GM11168 (cell line): ENCODE measurements around the gene FIS1.
"Not testable (repeated sequence)": the region's sequence is repeated elsewhere in the genome, so short reads cannot be mapped to it uniquely, and the experiment has no call there.

Experiments
- in situ Hi-C: fragments of 300-500 bp; cut with MboI; formaldehyde crosslinking; loops from one replicate; pipeline ENCODE4 v1.12.0; 2022; ENCODE audit warnings: low sequenced_read_pairs; ENCODE audit not compliant: unreplicated experiment

FIS1 gene

DNA sequence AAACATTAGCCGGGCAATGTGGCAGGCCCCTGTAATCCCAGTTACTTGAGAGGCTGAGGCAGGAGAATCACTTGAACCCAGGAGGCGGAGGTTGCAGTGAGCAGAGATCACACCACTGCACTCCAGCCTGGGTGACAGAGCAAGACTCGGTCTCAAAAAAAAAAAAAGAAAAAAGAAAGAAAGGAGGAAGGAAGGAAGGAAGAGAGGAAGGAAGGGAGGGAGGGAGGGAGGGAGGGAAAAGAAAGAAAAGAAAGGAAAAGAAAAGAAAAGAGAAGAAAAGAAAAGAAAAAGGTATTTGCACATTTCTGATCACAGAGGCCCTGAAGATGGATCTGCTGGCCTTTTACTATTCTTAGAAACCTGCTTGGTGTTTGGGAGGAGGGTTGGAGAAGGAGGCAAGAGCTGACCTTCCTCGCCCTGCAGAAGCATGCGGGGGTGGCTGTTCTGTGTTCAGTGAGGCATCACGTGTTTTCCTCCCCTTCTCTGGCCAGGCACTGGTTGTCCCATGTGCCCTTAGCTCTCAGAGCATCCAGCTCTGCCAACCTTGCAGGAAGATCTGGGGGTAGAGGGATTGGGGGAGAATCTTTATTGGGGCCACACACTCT is 19.3 kb upstream of the FIS1 start:
- in situ Hi-C loops, result not testable (repeated sequence)

DNA sequence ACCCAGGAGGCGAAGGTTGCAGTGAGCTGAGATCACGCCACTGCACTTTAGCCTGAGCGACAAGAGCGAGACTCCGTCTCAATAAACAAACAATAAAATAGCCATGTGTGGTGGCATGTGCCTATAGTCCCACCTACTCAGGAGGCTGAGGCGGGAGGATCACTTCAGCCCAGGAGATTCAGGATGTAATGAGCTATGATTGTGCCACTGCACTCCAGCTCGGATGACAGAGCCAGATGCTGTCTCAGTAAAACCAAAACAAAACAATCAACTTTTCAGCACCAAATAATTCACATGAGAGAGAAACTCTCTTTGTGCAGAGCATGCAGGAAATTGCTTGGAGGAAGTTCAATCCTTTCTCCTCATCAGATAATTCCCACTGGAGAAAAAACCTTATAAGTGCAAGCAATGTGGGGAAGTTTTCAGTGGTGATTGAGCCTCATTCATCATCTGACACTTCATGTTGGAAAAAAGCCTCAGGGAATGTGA is 13.4 kb upstream of the FIS1 start:
- in situ Hi-C loops, result no loop called here

DNA sequence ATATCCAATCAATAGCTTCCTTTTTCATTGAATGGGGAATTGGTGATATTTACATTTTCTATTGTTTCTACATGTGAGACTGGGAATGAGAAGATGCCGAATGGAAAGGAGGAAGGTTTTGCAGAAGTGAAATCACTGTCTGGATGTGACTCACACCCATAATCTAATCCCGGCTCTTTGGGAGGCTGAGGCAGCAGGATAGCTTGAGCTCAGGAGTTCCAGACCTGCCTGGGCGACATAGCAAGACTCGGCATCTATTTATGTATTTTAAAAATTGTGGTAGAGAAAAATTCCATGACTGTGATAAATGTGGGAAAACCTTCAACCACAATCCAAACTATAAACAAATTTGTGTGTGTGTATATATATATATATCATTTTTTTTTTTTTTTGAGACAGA is 10.9 kb upstream of the FIS1 start:
- in situ Hi-C loops, result no loop called here

DNA sequence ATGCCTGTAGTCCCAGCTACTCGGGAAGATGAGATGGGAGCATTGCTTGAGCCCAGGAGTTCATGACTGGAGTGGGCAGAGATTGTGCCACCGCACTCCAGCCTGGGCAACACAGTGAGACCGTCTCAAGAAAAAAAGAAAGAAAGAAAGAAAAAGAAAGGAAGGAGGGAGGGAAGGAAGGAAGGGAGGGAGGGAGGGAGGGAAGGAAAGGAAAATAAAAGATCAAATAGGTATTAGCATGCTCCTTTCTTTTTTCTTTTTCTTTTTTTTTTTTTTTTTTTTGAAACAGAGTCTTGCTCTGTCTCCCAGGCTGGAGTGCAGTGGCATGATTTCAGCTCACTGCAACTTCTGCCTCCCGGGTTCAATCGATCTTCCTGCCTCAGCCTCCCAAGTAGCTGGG is 8.3 kb upstream of the FIS1 start:
- in situ Hi-C loops, result not testable (repeated sequence)

DNA sequence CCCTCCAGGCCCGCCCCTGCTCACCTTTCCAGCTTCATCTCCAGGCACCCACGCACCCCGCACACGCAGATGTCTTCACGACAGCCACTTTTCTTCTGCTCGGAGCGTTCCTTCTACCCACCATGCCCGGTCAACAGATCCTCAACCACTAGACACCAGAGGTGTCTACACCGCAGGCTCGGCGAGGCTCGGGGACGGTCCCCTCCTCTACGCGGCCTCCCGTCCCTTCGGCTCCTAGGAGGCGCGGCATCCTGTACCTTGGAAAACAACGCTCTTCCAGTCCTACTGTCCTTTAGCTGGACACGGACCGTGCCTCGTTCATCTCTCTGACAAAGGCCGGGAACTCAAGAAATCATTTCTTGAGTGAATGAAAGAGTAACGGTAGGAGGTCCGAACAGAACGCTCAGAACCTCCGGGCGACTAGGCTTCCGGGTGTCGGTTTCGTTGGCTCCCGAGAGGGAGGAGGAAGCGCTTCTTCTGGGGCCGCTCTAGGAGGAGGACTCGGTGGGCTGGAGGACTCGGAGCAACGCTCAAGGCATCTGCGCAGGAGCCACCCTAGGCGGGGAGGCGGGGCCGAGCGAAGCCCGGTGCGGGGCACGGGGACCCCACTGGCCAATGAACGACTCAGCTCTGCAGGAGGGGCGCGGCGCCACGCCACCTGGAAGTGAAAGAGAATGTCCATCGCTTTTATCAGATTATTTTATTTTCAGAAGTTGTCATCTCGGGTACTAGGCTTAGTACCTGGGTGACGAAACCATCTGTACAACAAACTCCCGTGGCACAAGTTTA is 7.2 kb upstream of the FIS1 start:
- in situ Hi-C loops, result no loop called here

DNA sequence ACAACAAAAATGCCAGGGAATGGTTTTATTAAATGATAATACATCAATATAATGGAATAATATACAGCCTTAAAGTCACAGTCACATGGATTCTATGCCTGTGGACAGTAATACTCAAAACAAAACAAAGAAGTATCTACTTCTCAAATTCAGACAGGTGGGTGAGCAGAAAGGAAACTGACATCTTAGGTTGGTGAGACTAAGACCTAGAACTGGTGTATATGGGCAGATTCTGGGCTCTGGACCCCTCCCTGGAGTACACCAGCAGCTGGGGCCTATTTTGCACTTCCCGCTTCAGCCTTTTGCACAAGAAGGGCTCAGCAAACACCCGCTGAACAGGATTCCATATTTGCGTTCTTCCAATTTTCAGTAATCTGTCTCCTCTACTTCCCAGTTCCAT is 5.4 kb upstream of the FIS1 start:
- in situ Hi-C loops, result no loop called here

DNA sequence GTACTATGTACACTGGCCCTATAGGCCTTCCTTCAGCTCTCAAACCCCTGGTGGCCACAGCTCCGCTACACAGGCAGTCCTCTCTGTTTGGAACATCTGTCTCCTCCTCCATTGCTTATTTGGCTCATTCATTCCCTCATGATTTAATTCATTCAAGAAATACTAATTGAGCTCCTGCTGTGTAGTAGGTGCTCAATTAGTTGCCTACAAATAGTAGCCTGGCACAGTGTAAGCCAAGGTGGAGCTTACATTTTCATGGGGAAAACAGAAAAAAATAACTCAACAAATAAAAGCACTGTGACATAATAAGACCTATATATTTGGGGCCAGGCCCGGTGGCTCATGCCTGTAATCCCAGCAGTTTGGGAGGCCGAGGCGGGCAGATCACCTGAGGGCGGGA is 3.4 kb upstream of the FIS1 start:
- in situ Hi-C loops, result no loop called here

DNA sequence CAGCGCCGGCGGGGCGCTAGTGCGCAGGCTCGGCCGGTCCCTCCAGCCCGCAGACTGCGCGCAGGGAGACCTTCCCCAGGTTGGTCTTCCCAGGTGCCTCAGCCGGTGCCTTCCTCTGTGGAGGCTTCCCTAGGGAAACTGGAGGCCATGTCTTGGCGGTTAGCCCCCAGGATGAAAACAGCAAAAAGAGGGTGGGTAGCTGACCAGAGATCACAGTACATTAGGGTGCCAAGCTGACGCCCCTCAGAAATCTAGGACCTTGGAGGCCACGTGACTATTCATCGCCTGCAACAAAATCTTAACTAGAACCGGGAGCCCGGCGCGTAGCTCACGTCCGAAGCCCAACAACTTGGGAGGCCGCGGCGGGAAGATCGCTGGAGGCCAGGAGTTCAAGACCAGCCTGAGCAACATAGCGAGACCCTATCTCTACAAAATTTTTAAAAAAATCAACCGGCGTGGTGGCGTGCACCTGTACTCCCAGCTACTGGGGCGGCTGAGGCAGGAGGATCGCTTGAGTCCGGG is 327 bp upstream of the FIS1 start:
- in situ Hi-C loops, result no loop called here

DNA sequence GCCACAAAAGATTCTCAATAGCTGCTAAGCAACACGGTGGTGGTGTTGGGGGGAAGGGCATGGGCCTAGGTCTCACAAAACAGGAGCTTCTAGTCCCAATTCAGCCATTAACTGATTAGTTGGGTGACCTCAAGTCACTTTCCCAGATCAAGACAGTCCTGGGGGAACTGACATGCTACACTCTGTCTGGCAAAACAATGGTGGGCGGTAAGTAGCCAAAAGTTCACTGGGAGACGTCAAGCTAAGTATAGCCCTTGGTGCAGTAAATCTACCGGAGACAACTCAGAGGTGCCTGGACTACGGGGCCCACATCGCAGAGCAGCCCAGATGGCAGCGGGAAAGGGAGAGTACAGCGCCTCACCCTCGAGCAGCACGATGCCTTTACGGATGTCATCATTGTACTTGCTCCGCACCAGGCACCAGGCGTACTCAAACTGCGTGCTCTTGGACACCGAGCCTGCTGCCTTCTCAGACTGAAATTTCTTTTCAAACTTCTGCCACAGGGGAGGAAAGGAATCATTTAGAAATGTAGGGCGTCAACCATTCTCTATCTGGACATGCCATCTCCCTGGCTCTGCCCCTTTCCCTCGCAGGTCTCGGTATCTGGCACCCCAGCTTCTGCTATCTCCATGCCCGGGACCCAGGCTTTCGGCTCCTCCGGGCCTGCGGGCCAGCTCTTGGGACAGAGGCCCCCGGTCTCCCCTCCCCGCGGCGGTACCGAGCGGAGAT is 1.1 kb downstream of the FIS1 start:
- in situ Hi-C loops, result no loop called here

DNA sequence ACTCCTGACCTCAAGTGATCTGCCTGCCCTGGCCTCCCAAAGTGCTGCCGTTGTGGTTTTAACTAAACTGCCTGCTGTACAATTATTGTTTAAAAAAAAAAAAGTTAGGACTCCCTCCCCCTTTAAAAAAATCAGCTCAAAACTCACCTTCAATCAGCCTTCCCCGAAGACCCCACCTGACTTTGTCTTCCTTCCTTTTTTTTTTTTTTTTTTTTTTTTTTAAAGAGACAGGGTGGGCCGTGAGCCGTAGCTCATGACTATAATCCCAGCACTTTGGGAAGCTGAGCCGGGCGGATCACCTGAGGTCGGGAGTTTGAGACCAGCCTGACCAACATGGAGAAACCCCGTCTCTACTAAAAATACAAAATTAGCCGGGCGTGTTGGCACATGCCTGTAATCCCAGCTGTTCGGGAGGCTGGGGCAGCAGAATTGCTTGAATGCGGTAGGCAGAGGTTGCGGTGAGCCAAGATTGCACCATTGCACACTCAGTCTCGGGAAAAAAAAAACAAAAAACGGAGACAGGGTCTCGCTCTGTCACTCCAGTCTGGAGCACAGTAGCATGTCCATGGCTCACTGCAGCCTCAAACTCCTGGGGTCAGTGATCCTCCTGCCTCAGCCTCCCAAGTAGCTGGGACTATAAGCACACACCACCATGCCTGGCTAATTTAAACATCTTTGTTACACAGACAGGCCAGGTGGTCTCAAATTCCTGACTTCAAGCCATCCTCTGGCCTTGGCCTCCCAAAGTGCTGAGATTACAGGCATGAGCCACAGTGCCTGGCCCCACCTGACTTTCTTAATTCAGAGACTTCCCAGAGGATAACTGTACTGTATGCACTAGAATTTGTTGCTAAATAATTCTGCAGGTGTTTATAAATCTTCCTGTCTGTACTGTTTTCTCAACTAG is 3.2 kb downstream of the FIS1 start:
- in situ Hi-C loops, result no loop called here

DNA sequence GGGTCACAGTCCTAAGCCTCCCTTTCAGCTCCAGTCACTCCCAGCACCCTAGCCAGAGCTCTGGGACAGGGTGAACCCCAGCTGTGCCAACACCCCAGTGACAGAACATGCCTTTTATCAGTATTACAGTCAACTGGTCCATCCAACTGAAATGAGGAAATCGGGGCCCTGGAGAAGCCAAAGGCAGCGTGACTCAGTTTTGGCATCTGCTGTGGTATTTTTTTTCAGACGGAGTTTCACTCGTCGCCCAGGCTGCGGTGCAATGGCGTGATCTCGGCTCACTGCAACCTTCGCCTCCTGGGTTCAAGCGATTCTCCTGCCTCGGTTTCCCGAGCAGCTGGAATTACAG is 3.9 kb downstream of the FIS1 start:
- in situ Hi-C loops, result no loop called here

DNA sequence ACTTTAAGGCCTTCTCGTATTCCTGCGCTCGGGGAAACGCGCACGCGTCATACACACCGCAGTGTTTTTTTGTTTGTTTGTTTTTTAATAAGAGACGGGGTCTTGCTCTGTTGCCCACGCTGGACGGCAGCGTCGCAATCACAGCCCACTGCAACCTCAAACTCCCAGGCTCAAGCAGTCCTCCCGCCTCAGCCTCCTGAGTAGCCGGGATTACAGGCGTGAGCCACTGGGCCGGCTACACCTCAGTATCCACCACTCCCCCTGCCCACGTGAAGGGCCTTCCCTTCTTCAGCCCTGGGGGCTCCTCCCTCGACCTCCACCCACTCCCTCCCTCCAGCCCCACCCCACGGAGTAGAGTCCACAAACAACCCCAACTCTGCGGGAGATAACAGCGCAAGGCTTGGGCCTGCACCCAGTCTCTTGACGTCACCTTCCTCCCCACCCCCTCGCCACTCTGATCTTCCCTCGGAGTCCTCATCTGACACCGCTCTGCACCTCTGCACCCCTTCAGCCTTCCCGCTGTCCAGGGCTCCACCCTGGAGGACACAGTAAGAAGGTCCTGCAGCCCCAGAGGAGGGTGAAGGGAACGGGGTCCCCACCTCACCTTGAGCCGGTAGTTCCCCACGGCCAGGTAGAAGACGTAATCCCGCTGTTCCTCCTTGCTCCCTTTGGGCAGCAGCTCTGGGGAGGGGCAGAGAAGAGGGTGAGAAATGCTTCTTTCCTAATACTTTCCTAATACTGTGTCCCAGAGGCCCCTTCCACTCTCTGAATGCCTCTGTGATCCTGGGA is 4.5 kb downstream of the FIS1 start:
- in situ Hi-C loops, result no loop called here

DNA sequence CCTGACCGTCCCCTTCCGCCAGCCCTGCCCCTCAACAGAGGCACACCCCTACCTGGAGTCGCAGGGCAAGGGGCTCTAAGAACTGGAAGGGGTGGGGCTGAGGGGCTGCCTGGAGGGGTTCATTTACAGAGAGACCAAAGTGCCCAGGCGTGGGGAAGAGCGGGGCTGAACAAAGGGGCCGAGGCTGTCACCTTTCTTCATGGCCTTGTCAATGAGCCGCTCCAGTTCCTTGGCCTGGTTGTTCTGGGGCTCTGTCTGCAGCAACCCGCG is 5.0 kb downstream of the FIS1 start:
- in situ Hi-C loops, result no loop called here

DNA sequence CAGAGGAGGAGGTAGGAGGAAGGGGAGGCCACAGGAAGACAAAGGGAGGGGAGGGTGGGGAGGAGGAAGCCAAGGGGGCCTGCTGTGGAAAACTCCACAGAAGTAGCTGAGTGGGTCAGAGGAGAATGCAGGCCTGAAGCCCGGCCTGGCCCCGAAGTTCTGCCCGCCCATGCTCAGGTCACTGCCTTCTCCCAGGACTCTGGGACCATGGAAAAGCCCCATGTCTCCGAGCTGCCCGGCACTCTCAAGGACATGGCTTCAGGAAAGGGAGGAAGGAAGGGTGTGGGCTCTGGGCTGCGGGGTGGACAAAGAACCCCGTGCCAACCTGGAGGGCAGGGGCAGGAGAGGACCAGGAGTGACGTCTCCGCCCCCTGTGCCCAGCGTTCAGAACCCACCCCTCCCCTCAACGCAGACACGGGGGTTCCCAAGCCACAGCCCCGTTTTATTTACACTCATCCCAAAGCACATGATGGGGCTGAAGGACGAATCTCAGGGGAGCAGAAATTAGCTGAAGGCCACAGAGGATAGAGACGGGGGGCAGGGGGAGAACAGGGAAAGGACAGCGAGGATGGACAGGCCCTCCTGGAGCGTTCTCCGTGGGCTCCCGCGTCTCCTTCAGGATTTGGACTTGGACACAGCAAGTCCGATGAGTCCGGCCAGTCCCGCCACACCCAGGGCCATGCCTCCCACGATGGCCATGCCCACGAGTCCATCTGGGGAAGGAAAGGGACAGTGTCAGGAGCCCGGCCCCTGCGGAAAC is 5.5 kb downstream of the FIS1 start:
- in situ Hi-C loops, result no loop called here

DNA sequence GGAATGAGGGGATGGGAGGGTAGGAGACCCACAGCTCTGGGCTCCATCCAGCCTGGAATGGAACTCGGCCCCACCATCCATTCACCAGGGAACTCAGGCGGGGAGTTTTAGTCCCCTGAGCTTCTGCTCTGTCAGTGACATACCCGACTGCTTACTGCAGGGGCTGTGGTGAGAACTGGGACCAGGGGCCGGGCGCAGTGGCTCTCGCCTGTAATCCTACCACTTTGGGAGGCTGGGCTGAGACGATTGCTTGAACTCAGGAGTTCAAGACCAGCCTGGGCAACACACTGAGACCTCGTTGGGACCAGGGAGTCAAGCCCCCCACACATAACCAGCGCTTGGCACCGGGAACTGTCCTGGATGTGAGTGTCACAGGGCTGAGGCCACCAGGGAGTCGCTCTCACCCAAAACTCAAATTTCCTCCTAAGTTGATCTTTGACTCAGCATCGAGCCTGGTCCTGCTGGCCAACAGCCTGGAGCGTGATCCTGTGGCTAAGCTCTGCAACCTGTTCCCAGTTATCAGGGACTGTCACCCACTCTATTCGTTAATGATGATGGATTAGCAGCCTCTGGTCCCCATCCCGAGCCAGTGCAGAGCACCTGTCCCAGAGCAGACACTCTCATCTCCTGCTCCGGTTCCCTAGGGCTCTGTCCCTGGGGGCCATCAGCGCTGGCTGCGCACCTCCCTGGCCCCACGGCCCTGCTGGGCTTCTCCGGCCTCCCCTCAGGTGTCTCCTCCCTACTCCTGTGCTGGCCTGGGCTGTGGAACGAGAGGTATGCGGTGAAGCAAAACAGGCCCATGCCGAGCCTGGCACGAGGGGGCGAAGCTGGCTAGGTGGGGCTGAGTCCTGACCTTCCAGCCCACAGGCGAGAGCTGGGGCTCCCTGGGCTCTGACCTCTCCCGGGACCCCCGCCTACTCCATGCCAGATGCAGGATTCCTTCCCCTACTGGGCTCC is 6.4 kb downstream of the FIS1 start:
- in situ Hi-C loops, result no loop called here

DNA sequence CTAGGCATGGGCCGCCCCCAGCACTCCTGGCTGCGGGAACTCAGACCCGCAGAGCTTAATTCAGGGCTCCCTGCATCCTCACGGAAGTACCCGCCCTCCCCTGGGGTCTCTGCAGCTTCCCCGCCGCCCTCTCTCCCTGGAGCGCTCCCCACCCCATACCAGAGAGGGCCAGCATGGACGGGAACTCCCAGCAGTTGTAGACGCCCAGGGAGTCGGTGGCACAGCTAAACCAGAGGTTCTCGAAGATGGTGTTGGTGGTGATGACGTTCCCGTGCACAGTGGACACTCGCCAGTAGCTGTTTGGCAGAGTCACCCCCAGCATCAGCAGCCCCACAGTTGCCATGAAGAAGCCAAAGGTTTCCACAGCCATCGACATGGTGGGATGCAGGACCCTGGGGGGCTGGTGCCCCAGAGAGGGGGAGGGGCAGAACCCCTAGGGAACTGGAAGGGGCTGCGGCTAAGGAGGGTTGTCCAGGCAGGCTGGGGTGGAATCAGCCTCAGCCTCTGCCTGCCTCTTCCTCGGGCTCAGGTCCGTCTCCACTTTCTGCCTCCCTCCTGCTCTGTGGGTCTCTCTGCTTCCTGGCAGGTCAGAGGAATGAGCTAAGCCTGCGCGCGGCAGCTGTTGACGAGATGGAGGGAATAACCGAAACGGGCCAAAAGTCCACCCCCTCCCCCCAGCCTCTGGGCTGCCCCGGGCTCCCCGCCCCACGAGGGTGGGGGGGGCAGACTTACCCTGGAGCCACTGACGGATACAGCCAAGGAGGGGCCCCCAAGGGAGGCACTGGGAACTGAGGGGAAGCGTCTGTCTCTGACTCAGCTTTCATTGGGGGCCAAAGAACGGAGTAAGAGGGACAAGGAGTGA is 7.4 kb downstream of the FIS1 start, which contains the start of gene CLDN15:
Gene CLDN15, minus strand, starts transcription at position 597 of the 862 bp plus-strand sequence. Its CDS starts 221 bp downstream, at position 376.
- in situ Hi-C loops, result no loop called here

DNA sequence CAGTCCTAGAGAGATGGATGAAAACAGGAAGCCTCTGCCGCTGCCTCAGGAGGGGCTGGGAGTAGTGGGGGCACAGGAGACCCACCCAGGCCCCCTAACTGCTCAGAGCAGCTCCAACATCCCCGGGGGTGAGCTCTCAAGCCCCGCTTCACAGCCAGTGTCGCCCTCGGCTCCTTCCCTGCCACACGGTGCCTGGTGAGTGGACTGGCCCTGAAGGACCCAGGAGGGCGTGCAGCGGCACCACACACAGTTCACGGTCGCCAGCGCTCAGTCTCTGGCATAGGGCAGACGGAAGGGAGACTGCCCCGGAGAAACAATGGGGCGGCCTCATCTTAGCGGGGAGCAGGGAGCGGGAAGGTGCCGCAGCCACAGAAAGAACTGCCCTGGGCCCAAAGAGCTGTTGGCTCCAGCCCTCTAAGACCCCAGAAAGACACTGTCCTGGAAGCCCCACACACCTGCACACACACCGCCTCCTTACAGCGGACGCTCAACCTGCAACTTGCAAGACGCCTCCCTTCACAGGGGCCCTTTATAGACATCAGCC is 8.5 kb downstream of the FIS1 start:
- in situ Hi-C loops, result no loop called here
